Spleen (tissue), 7 donors: ENCODE measurements around the gene BSN.

Experiments
- POLR2A ChIP-seq, 3 donors: fragments of 450-650 bp; IDR thresholded peaks; one replicate each; pipeline ENCODE4 v1.5.1; 2017; ENCODE audit warnings: antibody characterized with exemption in 3 of 3, mild to moderate bottlenecking in 1 of 3
- POLR2AphosphoS5 ChIP-seq, 3 donors: sonication (generic); formaldehyde crosslinking; IDR thresholded peaks; one replicate each; pipeline ENCODE4 v1.5.1; 2017; ENCODE audit warnings: antibody characterized with exemption in 3 of 3
- TF ChIP-seq, protein P1 (sequence below), 11 experiments: fragments of 200-600 bp in 7 of 11; fragments of 450-650 bp in 4 of 11; sonication (generic) in 4 of 11; IDR thresholded peaks in 8 of 11; conservative IDR thresholded peaks in 3 of 11; 1 replicate in 7 of 11; 2 replicates in 4 of 11; pipeline versions ENCODE4 v1.4.0 to v1.8.0; 2016 to 2021; ENCODE audit warnings: antibody characterized with exemption in 11 of 11, inconsistent platforms in 4 of 11, mild to moderate bottlenecking in 1 of 11
- donor health status: DM: no; HTN: no; CAD: no; lungs with moderate emphysema.
- donor health status: DM: no; HTN: no; CAD: no.
- donor health status: DM: no; HTN: no; CAD: no.

DNA sequence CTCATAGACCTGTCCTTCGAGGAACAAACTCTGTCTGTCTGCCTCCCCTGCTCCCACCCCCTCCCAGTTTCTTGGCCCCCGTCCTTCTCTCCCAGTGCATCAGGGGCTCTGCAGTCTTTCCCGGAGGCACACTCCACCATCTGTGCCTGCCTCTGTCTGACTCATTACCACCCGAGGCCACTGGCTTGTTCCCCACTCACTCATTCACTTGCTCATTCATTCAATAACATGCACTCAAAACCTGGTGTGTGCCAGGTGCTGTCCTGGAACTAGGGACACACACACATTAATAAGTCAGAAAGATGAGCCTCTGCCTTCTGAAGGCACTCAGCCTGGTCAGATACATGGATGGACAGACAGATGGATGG is 152.8 kb downstream of the BSN start:
- TF ChIP-seq, protein P1, sequence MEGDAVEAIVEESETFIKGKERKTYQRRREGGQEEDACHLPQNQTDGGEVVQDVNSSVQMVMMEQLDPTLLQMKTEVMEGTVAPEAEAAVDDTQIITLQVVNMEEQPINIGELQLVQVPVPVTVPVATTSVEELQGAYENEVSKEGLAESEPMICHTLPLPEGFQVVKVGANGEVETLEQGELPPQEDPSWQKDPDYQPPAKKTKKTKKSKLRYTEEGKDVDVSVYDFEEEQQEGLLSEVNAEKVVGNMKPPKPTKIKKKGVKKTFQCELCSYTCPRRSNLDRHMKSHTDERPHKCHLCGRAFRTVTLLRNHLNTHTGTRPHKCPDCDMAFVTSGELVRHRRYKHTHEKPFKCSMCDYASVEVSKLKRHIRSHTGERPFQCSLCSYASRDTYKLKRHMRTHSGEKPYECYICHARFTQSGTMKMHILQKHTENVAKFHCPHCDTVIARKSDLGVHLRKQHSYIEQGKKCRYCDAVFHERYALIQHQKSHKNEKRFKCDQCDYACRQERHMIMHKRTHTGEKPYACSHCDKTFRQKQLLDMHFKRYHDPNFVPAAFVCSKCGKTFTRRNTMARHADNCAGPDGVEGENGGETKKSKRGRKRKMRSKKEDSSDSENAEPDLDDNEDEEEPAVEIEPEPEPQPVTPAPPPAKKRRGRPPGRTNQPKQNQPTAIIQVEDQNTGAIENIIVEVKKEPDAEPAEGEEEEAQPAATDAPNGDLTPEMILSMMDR (IDR thresholded peaks at IDR 0.05 in 8 of 11, conservative IDR thresholded peaks at IDR 0.05 in 3 of 11) = no peak
- no peak for TF ChIP-seq POLR2A (IDR thresholded peaks at IDR 0.05)
- TF ChIP-seq POLR2AphosphoS5 (IDR thresholded peaks at IDR 0.05) = no peak
